Stimulated activated naive B cell treated with anti-CD40 and anti-IgM and Interleukin-4, amounts not matched to agents 10 μg/mL and 1 μg/mL and 100 μg/mL, for 72 hours (primary cell): ENCODE measurements around the gene LDAH.

Source experiments
- ATAC-seq, 2 donors: fragments of 150-1000 bp; cut with Tn5 transposase; replicated peaks; 2 replicates each; pipeline ENCODE4 v1.10.0; 2021; ENCODE audit warnings: moderate library complexity in 1 of 2
- DNase-seq: peaks from one replicate; pipeline ENCODE4 v3.0.0; 2021
- H3K27ac Mint-ChIP-seq: one replicate; pipeline ENCODE4 v1.8.0; 2022; ENCODE audit warnings: mild to moderate bottlenecking, mixed read lengths
- H3K27me3 Mint-ChIP-seq, 2 donors: one replicate each; pipeline ENCODE4 v1.8.0; 2022; ENCODE audit warnings: mixed read lengths in 2 of 2
- H3K36me3 Mint-ChIP-seq, 2 donors: one replicate each; pipeline ENCODE4 v1.8.0; 2022; ENCODE audit warnings: mixed read lengths in 2 of 2, mild to moderate bottlenecking in 1 of 2
- H3K4me1 Mint-ChIP-seq, 2 donors: one replicate each; pipeline ENCODE4 v1.8.0; 2022; ENCODE audit warnings: mixed read lengths in 2 of 2, mild to moderate bottlenecking in 1 of 2
- H3K4me3 Mint-ChIP-seq, 2 donors: one replicate each; pipeline ENCODE4 v1.8.0; 2022; ENCODE audit warnings: mild to moderate bottlenecking in 2 of 2, mixed read lengths in 2 of 2, moderate library complexity in 1 of 2
- H3K9me3 Mint-ChIP-seq, 2 donors: one replicate each; pipeline ENCODE4 v1.8.0; 2022; ENCODE audit warnings: mixed read lengths in 2 of 2, mild to moderate bottlenecking in 1 of 2

The LDAH gene

DNA sequence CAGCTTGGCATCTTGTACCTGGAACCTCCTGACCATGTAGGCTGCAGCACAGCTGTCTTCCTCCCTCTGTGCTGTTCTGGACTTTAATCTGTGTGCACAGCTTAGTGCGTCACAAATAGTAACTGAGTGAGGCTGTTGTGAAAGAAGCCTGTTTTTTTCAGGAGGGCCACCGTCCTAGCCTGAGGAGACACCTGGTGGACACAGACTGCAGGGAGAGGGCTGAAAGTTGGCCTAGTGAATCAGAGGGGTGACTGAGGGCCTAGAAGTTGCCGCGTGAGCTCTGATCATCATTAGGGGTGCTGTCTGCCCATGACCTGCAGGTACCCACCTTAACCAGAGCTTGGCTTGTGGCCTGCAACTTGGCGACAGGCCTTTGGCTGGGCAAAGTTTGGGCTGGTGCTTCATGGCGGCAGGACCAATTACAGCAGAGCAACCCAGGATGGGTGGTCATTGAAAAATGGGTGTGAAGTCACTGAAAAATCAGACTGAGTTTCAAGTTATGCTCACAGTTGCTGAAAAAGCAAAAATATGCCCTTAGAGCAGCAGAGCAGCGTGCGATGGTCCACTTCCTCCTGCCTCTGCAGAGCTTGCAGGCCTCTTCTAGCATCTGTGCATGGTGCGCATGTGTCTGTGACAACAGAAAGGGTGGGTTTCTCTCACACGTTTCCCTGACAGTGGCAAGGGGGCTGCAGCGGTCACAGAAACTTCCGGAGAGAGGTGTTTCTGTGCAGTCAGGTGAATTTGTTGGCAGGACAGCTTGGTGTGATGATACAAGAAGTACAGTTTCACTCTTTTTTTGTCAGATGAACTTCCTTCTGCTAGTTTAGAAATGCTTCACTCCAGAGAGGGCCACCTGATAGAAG lies 146.3 kb downstream of the LDAH start:
- Mint-ChIP-seq H3K9me3 (no peaks in the 10 kb centered on the region), H3K27me3 (peaks cover 12 to 18% of the 10 kb centered on the region in 2 donors), H3K4me3 (peak overlapping the region in 1 of 2 donors; percentile 49), H3K36me3 (peaks cover 8 to 23% of the 10 kb centered on the region in 2 donors), H3K27ac (peak overlapping the region; percentile 57), H3K4me1 (peaks cover 26 to 48% of the 10 kb centered on the region in 2 donors)
- DNase-seq: peak; percentile 59
- peak; percentile 79 to 80 for ATAC-seq

DNA sequence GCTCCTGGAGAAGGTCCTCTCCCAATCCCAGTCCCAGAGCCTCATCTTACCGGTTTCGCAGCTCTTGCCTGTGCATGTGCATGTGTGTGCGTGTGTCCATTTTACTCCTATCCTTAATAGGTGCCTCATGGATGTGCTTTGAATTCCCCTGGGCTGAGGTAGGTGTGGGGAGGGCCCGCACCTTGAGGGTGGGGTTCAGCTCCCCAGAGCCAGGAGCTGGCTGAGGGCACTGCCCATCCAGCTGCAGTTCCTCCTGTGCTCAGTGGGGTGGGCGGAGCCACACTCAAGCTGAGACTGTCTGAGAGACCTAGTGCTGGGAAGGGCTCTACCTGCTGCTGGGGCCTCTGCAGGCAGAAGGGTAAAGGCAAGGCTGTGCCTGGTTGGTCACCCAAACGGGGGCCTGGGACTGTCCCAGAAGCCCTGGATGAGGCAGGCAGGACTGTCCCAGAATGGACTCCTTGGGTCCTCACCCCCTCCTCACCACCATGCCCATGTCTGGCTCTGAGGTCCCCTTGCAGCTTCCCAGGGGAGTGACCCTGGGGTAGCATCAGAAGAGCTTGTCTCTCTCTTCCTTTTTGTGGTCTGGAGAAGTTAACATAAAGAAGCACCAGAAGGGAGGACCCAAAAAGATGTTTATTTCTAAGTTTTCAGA lies 147.1 kb downstream of the LDAH start:
- peaks cover 3 to 21% of the 10 kb centered on the region in 2 donors for H3K36me3 Mint-ChIP-seq
- peak overlapping the region; percentile 57 for H3K27ac Mint-ChIP-seq
- ATAC-seq (peak; percentile 79 to 85), DNase-seq (peak; percentile 41)
- no peaks in the 10 kb centered on the region for H3K9me3 Mint-ChIP-seq
- peak overlapping the region; percentile 49 to 61 for H3K4me3 Mint-ChIP-seq
- peaks cover 32 to 55% of the 10 kb centered on the region in 2 donors for H3K4me1 Mint-ChIP-seq
- H3K27me3 Mint-ChIP-seq: peaks cover 18 to 24% of the 10 kb centered on the region in 2 donors

DNA sequence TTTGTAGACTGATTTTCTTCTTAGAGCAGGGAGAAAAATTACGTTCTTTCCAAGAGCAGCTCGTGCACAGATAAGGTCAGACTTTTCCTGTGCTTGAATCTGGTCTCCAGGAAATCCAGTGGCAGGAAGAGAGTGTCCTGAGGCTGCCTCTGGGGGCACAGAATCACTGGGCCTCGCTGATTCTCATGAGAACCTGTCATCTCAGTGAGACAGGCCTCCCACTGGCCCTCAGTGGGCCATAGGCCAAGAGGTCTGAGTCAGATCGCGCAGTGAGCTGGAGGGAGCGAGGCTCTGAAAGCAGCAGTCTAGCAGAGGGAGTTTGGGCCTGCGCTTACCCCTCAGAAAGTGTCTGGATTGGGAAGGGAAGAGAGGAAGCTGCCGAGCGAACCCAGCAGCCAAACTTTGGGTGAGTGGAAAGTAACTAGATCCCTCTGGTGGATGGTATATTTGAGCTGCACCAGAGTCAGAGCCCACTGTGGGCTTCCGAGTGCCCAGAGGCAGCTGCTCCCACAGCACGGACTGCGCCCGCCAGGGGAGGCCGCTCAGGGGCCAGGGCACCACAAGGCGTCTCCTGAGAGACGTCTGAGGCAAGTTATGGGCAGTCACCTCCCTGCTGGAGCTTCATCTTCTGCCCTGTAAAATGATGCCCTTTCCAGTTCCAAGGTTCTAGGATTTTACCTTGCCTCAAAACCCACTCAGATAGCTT lies 147.8 kb downstream of the LDAH start:
- H3K27ac Mint-ChIP-seq: no peak overlapping the region
- ATAC-seq: no peak
- H3K27me3 Mint-ChIP-seq: peaks cover 21 to 31% of the 10 kb centered on the region in 2 donors
- no peak for DNase-seq
- peak overlapping the region in 1 of 2 donors; percentile 3 for H3K4me3 Mint-ChIP-seq
- peaks cover 34 to 62% of the 10 kb centered on the region in 2 donors for H3K4me1 Mint-ChIP-seq
- peaks cover 2 to 18% of the 10 kb centered on the region in 2 donors for H3K36me3 Mint-ChIP-seq
- H3K9me3 Mint-ChIP-seq: no peaks in the 10 kb centered on the region

GRCh38 chr2:20674309-20674965 lies 148.5 kb downstream of the LDAH start:
- Mint-ChIP-seq H3K4me1 (peaks cover 39 to 69% of the 10 kb centered on the region in 2 donors), H3K36me3 (peaks cover 2 to 15% of the 10 kb centered on the region in 2 donors), H3K27ac (no peak overlapping the region), H3K27me3 (peaks cover 28 to 38% of the 10 kb centered on the region in 2 donors), H3K9me3 (no peaks in the 10 kb centered on the region), H3K4me3 (peak overlapping the region in 1 of 2 donors; percentile 3)
- ATAC-seq (no peak), DNase-seq (no peak)

DNA sequence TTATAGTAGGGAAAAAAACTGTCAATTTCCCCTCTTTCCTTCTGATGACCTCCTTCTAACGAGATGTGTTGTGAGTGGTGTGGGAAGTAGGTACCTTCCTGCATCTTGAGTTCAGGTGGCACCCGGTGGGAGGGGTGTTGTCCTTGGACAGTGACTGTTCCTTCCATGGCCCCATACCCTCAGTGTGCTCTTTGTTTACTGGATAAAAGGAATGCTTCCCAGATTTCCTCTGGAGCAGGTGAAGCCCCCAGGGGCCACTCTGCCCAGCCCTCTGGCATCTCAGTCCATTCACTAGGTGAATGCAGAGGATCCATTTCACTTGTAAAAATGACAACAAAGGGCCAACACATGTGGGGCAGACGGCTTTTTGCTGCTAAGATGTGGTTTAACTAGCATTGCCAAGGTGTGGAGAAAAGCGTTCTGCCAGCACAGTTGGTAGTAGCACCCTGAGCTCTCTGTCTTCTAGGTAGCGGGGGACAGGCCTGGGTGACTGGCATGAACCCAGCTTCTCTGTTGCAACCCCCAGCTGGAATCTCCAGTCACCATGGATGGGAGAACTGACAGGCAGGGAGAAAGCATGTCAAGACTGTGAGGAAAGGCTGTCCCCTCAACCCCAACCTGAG lies 149.1 kb downstream of the LDAH start:
- Mint-ChIP-seq H3K27ac (no peak overlapping the region), H3K36me3 (peaks cover 2 to 12% of the 10 kb centered on the region in 2 donors), H3K4me1 (peaks cover 40 to 76% of the 10 kb centered on the region in 2 donors), H3K9me3 (no peaks in the 10 kb centered on the region), H3K27me3 (peaks cover 31 to 45% of the 10 kb centered on the region in 2 donors), H3K4me3 (no peak overlapping the region)
- DNase-seq (no peak), ATAC-seq (no peak)

- H3K36me3 Mint-ChIP-seq: peaks cover 2 to 12% of the 10 kb centered on the region in 2 donors
- H3K9me3 Mint-ChIP-seq: no peaks in the 10 kb centered on the region
- H3K4me3 Mint-ChIP-seq: peak overlapping the region; percentile 46 to 56
- H3K27me3 Mint-ChIP-seq: peaks cover 39 to 58% of the 10 kb centered on the region in 2 donors
- ATAC-seq (no peak), DNase-seq (no peak)
- H3K4me1 Mint-ChIP-seq: peaks cover 46 to 80% of the 10 kb centered on the region in 2 donors
- H3K27ac Mint-ChIP-seq: peak overlapping the region; percentile 81
Observed at GRCh38 chr2:20672201-20672951, 150.5 kb downstream of the LDAH start.

DNA sequence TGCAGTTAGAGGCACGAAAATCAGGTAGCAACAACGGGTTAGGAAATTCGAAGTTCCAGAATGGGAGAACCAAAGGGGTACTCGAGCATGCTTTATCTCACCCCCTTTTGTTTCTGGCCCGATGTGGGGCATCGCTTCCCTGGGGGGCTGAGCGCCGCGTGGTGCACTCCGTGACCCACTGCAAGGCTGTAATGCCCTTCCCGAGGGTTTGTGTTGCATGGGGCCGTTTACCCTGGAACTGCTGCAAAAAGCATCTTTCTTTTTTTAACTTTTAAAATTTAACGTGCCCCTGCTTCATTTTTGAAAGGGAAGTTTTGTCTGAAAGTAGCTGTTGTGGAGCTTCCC lies 151.2 kb downstream of the LDAH start:
- Mint-ChIP-seq H3K4me1 (peaks cover 44 to 73% of the 10 kb centered on the region in 2 donors), H3K27ac (peak overlapping the region; percentile 51), H3K36me3 (peaks cover under 1 to 12% of the 10 kb centered on the region in 2 donors), H3K9me3 (no peaks in the 10 kb centered on the region), H3K27me3 (peaks cover 39 to 60% of the 10 kb centered on the region in 2 donors), H3K4me3 (peak overlapping the region in 1 of 2 donors; percentile 46)
- ATAC-seq (no peak), DNase-seq (no peak)

- Mint-ChIP-seq H3K27me3 (peaks cover 43 to 65% of the 10 kb centered on the region in 2 donors), H3K4me3 (peak overlapping the region; percentile 35 to 52), H3K27ac (peak overlapping the region; percentile 51), H3K36me3 (peaks cover 0 to 8% of the 10 kb centered on the region in 2 donors), H3K9me3 (no peaks in the 10 kb centered on the region), H3K4me1 (peaks cover 42 to 72% of the 10 kb centered on the region in 2 donors)
- DNase-seq: no peak
- no peak for ATAC-seq
Observed at GRCh38 chr2:20671036-20671735, 151.7 kb downstream of the LDAH start.

GRCh38 chr2:20670315-20671035 lies 152.4 kb downstream of the LDAH start:
- no peak for DNase-seq
- peak overlapping the region; percentile 37 for H3K27ac Mint-ChIP-seq
- H3K36me3 Mint-ChIP-seq: peaks cover 0 to 3% of the 10 kb centered on the region in 2 donors
- H3K9me3 Mint-ChIP-seq: no peaks in the 10 kb centered on the region
- H3K4me1 Mint-ChIP-seq: peaks cover 40 to 72% of the 10 kb centered on the region in 2 donors
- no peak for ATAC-seq
- H3K27me3 Mint-ChIP-seq: peaks cover 44 to 72% of the 10 kb centered on the region in 2 donors
- peak overlapping the region; percentile 4 to 30 for H3K4me3 Mint-ChIP-seq

DNA sequence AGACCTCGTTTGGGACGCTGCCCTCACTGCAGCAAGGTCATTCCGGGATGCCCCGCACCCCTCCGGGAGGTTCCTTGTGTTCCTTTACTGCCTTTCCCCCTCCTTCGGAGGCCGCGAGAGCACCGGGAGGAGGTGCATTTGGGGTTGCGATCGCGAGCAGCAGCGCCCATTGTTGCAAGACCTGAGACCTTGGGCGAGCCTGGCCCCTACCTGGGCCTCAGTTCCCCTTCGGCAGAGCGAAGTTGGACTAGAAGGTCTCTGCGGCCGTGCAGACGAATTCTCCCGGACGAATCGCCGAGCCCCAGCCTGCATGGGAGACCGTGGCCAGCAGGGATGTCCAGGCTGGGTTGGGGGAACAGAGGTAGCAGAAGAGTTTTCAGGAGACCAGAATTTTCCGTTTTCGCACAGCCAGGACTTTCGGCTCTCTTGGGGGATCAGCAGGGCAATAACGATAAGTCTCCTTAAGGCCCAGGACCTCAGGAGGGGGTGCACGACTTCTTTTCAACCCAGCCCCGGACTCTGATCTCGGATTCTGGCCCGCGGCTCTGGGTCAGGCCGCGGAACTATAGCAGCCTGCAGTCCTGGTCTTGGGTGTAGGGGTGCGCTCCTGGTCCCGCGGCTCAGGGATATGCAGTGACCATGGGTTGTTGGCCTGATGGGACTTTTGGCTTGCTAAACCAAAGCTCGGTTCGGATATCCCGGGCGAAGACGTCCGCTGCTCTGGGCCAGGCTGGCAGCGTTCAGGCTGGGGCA lies 153.2 kb downstream of the LDAH start:
- peaks cover 50 to 79% of the 10 kb centered on the region in 2 donors for H3K27me3 Mint-ChIP-seq
- ATAC-seq (no peak), DNase-seq (no peak)

GRCh38 chr2:20668871-20669475 lies 153.9 kb downstream of the LDAH start:
- H3K4me3 Mint-ChIP-seq: peak overlapping the region in 1 of 2 donors; percentile 50
- H3K4me1 Mint-ChIP-seq: peaks cover 39 to 71% of the 10 kb centered on the region in 2 donors
- ATAC-seq: no peak
- peaks cover 0 to 3% of the 10 kb centered on the region in 2 donors for H3K36me3 Mint-ChIP-seq
- no peak for DNase-seq
- no peaks in the 10 kb centered on the region for H3K9me3 Mint-ChIP-seq
- H3K27ac Mint-ChIP-seq: no peak overlapping the region
- H3K27me3 Mint-ChIP-seq: peaks cover 57 to 87% of the 10 kb centered on the region in 2 donors

More for the DNA sequence above, 153.2 kb downstream of the LDAH start:
- Mint-ChIP-seq H3K4me3 (peak overlapping the region; percentile 29 to 50), H3K4me1 (peaks cover 40 to 72% of the 10 kb centered on the region in 2 donors), H3K27ac (peak overlapping the region; percentile 37), H3K9me3 (no peaks in the 10 kb centered on the region), H3K36me3 (peaks cover 0 to 3% of the 10 kb centered on the region in 2 donors)
